HepG2 (cell line): Measurements from ENCODE around the gene ACOT8. TPM values are rescaled to one million over a fixed set of nuclear protein-coding genes. Genes with fewer than 3 reads are reported as not detected.

Experiments
- FOXJ3 ChIP-seq: sonication (generic); formaldehyde crosslinking; IDR thresholded peaks from 2 replicates; pipeline ENCODE4 v1.4.0; 2020; ENCODE audit warnings: missing genetic modification reagents, mild to moderate bottlenecking, borderline replicate concordance
- HMGA1 ChIP-seq: sonication (generic); formaldehyde crosslinking; conservative IDR thresholded peaks from 2 replicates; pipeline ENCODE4 v1.4.0; 2020; ENCODE audit warnings: missing genetic modification reagents
- HOXA9 ChIP-seq: sonication (generic); formaldehyde crosslinking; IDR thresholded peaks from 2 replicates; pipeline ENCODE4 v1.8.1; 2022; ENCODE audit warnings: missing genetic modification reagents, mild to moderate bottlenecking, moderate library complexity, borderline replicate concordance
- MAFF ChIP-seq: IDR thresholded peaks from 2 replicates; pipeline ENCODE4 v1.6.1; 2011; ENCODE audit warnings: low read depth, low read length, improper control_type of control experiment
- MED1 ChIP-seq: sonication (generic); formaldehyde crosslinking; IDR thresholded peaks from 2 replicates; pipeline ENCODE4 v1.4.0; 2020; ENCODE audit warnings: missing genetic modification reagents
- MTA1 ChIP-seq: sonication (generic); formaldehyde crosslinking; IDR thresholded peaks from 2 replicates; pipeline ENCODE4 v1.4.0; 2020; ENCODE audit warnings: missing genetic modification reagents, mild to moderate bottlenecking, borderline replicate concordance
- MTA3 ChIP-seq: sonication (generic); formaldehyde crosslinking; IDR thresholded peaks from 2 replicates; pipeline ENCODE4 v1.4.0; 2020; ENCODE audit warnings: missing genetic modification reagents
- PHF20 ChIP-seq: sonication (generic); formaldehyde crosslinking; IDR thresholded peaks from 2 replicates; pipeline ENCODE4 v1.5.0; 2020; ENCODE audit warnings: mild to moderate bottlenecking, missing genetic modification reagents
- SMARCE1 ChIP-seq: fragments of 450-650 bp; IDR thresholded peaks from 2 replicates; pipeline ENCODE4 v1.6.1; 2017; ENCODE audit warnings: borderline replicate concordance
- SNAI1 ChIP-seq: sonication (generic); formaldehyde crosslinking; IDR thresholded peaks from 2 replicates; pipeline ENCODE4 v1.5.0; 2020; ENCODE audit warnings: mild to moderate bottlenecking, missing genetic modification reagents, borderline replicate concordance
- TARDBP ChIP-seq: sonication (generic); formaldehyde crosslinking; IDR thresholded peaks from 2 replicates; pipeline ENCODE4 v1.8.0; 2022; ENCODE audit warnings: mild to moderate bottlenecking, missing genetic modification reagents
- U2AF2 ChIP-seq: fragments of 200-400 bp; formaldehyde crosslinking; IDR thresholded peaks from 2 replicates; pipeline ENCODE4 v1.6.1; 2017; ENCODE audit warnings: low read depth, mild to moderate bottlenecking, low read length
- ZNF143 ChIP-seq: sonication (generic); formaldehyde crosslinking; IDR thresholded peaks from 2 replicates; pipeline ENCODE4 v1.4.0; 2020; ENCODE audit warnings: missing genetic modification reagents
- ZNF230 ChIP-seq: sonication (generic); formaldehyde crosslinking; IDR thresholded peaks from 2 replicates; pipeline ENCODE4 v1.4.0; 2020; ENCODE audit warnings: mild to moderate bottlenecking, missing genetic modification reagents
- ZNF232 ChIP-seq: sonication (generic); formaldehyde crosslinking; IDR thresholded peaks from 2 replicates; pipeline ENCODE4 v1.4.0; 2020; ENCODE audit warnings: missing genetic modification reagents, borderline replicate concordance
- ZNF292 ChIP-seq: sonication (generic); formaldehyde crosslinking; IDR thresholded peaks from 2 replicates; pipeline ENCODE4 v1.8.1; 2022; ENCODE audit warnings: mild to moderate bottlenecking, low read depth, missing genetic modification reagents, borderline replicate concordance
- ZNF326 ChIP-seq: sonication (generic); formaldehyde crosslinking; IDR thresholded peaks from 2 replicates; pipeline ENCODE4 v1.4.0; 2020; ENCODE audit warnings: missing genetic modification reagents, borderline replicate concordance
- ZNF468 ChIP-seq: sonication (generic); formaldehyde crosslinking; IDR thresholded peaks from 2 replicates; pipeline ENCODE4 v1.8.0; 2022; ENCODE audit warnings: mild to moderate bottlenecking, moderate library complexity, missing genetic modification reagents
- ZNF563 ChIP-seq: sonication (generic); formaldehyde crosslinking; IDR thresholded peaks from 2 replicates; pipeline ENCODE4 v1.8.0; 2022; ENCODE audit warnings: mild to moderate bottlenecking, moderate library complexity, missing genetic modification reagents
- ZNF567 ChIP-seq: sonication (generic); formaldehyde crosslinking; IDR thresholded peaks from 2 replicates; pipeline ENCODE4 v1.8.1; 2023; ENCODE audit warnings: mild to moderate bottlenecking, missing genetic modification reagents, borderline replicate concordance
- polyA plus RNA-seq, 8 experiments: library from polyadenylated mRNA; depleted of rRNA in 3 of 8; stranded (reverse) in 7 of 8; unstranded in 1 of 8; fragments of >200 nt; fragmentation: Illumina TruSeq in 4 of 8; extraction: Trizol in 4 of 8; gene quantifications; 2 replicates each; pipeline versions ENCODE4 v1.2.1 to v1.2.3, GENCODE V29; 2011 to 2016; ENCODE audit warnings: low read depth in 4 of 8, missing spikeins in 1 of 8, mixed read lengths in 1 of 8; ENCODE audit not compliant: insufficient read depth in 1 of 8
- total RNA-seq, 5 experiments: library from RNA; depleted of rRNA; stranded (reverse); fragments of >200 nt; fragmentation: Illumina TruSeq; extraction: Trizol; gene quantifications; 2 replicates each; pipeline ENCODE4 v1.2.3, GENCODE V29; 2016; ENCODE audit warnings: low read depth in 1 of 5
- TF ChIP-seq, protein P1 (sequence below): sonication (generic); formaldehyde crosslinking; IDR thresholded peaks from 2 replicates; pipeline ENCODE4 v1.4.0; 2020; ENCODE audit warnings: mild to moderate bottlenecking, missing genetic modification reagents
- TF ChIP-seq, protein P2 (sequence below): sonication (generic); formaldehyde crosslinking; IDR thresholded peaks from 2 replicates; pipeline ENCODE4 v1.9.0; 2021; ENCODE audit warnings: missing genetic modification reagents, mild to moderate bottlenecking, borderline replicate concordance
- TF ChIP-seq, protein P3 (sequence below): sonication (generic); formaldehyde crosslinking; IDR thresholded peaks from 2 replicates; pipeline ENCODE4 v1.4.0; 2020; ENCODE audit warnings: mild to moderate bottlenecking, missing genetic modification reagents
- TF ChIP-seq, protein P4 (sequence below): sonication (generic); formaldehyde crosslinking; IDR thresholded peaks from 2 replicates; pipeline ENCODE4 v1.4.0; 2020; ENCODE audit warnings: low read depth, mild to moderate bottlenecking, missing genetic modification reagents
- TF ChIP-seq, protein P5 (sequence below): IDR thresholded peaks from 2 replicates; pipeline ENCODE4 v1.6.1; 2016; ENCODE audit warnings: missing genetic modification reagents, missing compliant biosample characterization
- TF ChIP-seq, protein P6 (sequence below): IDR thresholded peaks from 2 replicates; pipeline ENCODE4 v1.6.1; 2016; ENCODE audit warnings: low read depth

ACOT8 gene
- total and polyA plus RNA-seq, 2 of the 13 experiments (the other 11 are each of a cell fraction or from before 2014, with no cell fraction given) = 31.4 to 45.5 TPM

DNA sequence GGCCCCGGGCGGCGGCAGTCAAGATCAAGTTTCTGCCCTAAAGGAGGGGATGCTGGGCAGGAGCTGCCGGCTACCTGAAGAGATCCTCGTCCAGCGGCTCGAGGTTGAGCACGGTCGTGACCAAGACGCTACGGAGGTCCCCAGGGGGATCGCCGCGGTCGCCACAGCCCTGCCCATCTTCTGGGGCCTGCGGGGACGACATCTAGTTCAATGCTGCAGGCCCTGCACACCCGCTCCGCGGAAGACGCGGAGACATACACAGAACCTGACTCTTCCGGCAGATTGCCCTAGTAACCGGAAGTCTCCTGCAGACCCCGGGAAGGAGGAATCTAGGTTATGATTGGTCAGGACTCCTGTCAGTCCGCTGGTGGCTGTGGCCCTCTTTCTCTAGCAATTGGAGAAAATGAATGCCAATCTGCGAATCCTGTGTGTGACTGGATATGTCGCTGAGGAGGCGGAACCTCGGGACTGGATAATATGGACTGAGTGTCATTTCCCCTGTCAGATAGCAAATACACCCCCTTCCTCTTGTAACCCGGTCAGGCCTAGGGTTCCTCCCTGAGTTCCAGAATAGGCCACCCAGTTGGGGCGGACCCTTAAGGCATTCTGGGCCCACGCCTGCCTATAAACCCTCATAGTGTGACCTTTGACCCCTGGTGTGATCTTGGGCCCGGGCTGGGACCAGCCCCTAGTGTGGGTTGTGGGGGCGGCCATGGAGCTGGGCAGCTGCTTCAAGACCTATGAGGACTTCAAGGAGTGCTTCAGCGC lies at the start of gene ACOT8, which contains the start of gene ZSWIM3 (continued):
- TF ChIP-seq, protein P1, sequence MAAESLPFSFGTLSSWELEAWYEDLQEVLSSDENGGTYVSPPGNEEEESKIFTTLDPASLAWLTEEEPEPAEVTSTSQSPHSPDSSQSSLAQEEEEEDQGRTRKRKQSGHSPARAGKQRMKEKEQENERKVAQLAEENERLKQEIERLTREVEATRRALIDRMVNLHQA = no peak
- TF ChIP-seq FOXJ3 (peak; percentile 55; the same call in 1 of the 2 replicates), ZNF143 (peak; percentile 50), ZNF563 (0 out of 2 replicates have a peak, but pooled peaks have one; percentile 16), ZNF230 (CRISPR knock-in tag) (peak; percentile 28), MAFF (no peak), MTA3 (no peak), ZNF567 (CRISPR knock-in tag) (peak; percentile 67; the same call in 1 of the 2 replicates), U2AF2 (no peak), ZNF292 (CRISPR knock-in tag) (no peak; the same call in 1 of the 2 replicates), MTA1 (CRISPR knock-in tag) (no peak), SNAI1 (CRISPR knock-in tag) (peak; percentile 29; the same call in 1 of the 2 replicates), SMARCE1 (no peak), ZNF326 (CRISPR knock-in tag) (no peak), HMGA1 (no peak), TARDBP (CRISPR knock-in tag) (no peak), ZNF468 (CRISPR knock-in tag) (no peak), HOXA9 (CRISPR knock-in tag) (no peak), MED1 (peak; percentile 62), ZNF232 (CRISPR knock-in tag) (peak; percentile 15; the same call in 1 of the 2 replicates), PHF20 (CRISPR knock-in tag) (peak; percentile 96)
- TF ChIP-seq, protein P2, sequence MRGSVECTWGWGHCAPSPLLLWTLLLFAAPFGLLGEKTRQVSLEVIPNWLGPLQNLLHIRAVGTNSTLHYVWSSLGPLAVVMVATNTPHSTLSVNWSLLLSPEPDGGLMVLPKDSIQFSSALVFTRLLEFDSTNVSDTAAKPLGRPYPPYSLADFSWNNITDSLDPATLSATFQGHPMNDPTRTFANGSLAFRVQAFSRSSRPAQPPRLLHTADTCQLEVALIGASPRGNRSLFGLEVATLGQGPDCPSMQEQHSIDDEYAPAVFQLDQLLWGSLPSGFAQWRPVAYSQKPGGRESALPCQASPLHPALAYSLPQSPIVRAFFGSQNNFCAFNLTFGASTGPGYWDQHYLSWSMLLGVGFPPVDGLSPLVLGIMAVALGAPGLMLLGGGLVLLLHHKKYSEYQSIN (CRISPR knock-in tag) = no peak
- TF ChIP-seq, protein P3, sequence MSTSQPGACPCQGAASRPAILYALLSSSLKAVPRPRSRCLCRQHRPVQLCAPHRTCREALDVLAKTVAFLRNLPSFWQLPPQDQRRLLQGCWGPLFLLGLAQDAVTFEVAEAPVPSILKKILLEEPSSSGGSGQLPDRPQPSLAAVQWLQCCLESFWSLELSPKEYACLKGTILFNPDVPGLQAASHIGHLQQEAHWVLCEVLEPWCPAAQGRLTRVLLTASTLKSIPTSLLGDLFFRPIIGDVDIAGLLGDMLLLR (CRISPR knock-in tag) = peak; percentile 22; the same call in 1 of the 2 replicates
- TF ChIP-seq, protein P4, sequence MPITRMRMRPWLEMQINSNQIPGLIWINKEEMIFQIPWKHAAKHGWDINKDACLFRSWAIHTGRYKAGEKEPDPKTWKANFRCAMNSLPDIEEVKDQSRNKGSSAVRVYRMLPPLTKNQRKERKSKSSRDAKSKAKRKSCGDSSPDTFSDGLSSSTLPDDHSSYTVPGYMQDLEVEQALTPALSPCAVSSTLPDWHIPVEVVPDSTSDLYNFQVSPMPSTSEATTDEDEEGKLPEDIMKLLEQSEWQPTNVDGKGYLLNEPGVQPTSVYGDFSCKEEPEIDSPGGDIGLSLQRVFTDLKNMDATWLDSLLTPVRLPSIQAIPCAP = no peak
- TF ChIP-seq, protein P5, sequence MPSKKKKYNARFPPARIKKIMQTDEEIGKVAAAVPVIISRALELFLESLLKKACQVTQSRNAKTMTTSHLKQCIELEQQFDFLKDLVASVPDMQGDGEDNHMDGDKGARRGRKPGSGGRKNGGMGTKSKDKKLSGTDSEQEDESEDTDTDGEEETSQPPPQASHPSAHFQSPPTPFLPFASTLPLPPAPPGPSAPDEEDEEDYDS = peak; percentile 100
- TF ChIP-seq, protein P6, sequence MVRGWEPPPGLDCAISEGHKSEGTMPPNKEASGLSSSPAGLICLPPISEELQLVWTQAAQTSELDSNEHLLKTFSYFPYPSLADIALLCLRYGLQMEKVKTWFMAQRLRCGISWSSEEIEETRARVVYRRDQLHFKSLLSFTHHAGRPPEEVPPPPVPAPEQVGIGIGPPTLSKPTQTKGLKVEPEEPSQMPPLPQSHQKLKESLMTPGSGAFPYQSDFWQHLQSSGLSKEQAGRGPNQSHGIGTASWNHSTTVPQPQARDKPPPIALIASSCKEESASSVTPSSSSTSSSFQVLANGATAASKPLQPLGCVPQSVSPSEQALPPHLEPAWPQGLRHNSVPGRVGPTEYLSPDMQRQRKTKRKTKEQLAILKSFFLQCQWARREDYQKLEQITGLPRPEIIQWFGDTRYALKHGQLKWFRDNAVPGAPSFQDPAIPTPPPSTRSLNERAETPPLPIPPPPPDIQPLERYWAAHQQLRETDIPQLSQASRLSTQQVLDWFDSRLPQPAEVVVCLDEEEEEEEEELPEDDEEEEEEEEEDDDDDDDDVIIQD (CRISPR knock-in tag) = no peak; the same call in 1 of the 2 replicates
